Tibial artery (tissue), 4 donors: ENCODE results near the gene PTMS.
A peak's percentile ranks its signal among the peaks of the same experiment; 100 is the strongest.

Experiments used
- DNase-seq, 2 donors: peaks; one replicate each; pipeline ENCODE4 v3.0.0-alpha.2; 2019
- H3K27ac ChIP-seq, 2 donors: fragments of 200-600 bp; sonication (generic) in 1 of 2; 1 replicate in 1 of 2; 2 replicates in 1 of 2; pipeline ENCODE4 v1.5.1; 2018 to 2019; ENCODE audit warnings: mild to moderate bottlenecking in 1 of 2
- H3K27me3 ChIP-seq, 2 donors: fragments of 200-600 bp; sonication (generic) in 1 of 2; one replicate each; pipeline versions ENCODE4 v1.5.1 to v1.6.0; 2016 to 2019
- H3K36me3 ChIP-seq, 3 donors: fragments of 200-600 bp; sonication (generic) in 2 of 3; one replicate each; pipeline ENCODE4 v1.5.1; 2016 to 2019; ENCODE audit warnings: mild to moderate bottlenecking in 2 of 3
- H3K4me1 ChIP-seq, 4 donors: fragments of 200-600 bp; sonication (generic) in 2 of 4; 1 replicate in 3 of 4; 2 replicates in 1 of 4; pipeline ENCODE4 v1.5.1; 2016 to 2019
- H3K4me3 ChIP-seq, 2 donors: fragments of 200-600 bp; sonication (generic) in 1 of 2; 1 replicate in 1 of 2; 2 replicates in 1 of 2; pipeline ENCODE4 v1.5.1; 2018 to 2019; ENCODE audit warnings: mild to moderate bottlenecking in 2 of 2
- H3K9me3 ChIP-seq, 3 donors: fragments of 200-600 bp; sonication (generic) in 1 of 3; one replicate each; pipeline ENCODE4 v1.5.1; 2016 to 2019
- intact Hi-C: fragments of 100-400 bp; cut with DNase I; formaldehyde crosslinking; loops from one replicate; pipeline ENCODE4 v1.15.0; 2023; ENCODE audit warnings: low total_unique reads
- TF ChIP-seq, protein P1 (sequence below), 2 experiments: fragments of 200-600 bp in 1 of 2; fragments of 450-650 bp in 1 of 2; IDR thresholded peaks; one replicate each; pipeline ENCODE4 v1.5.1; 2017 to 2019; ENCODE audit warnings: antibody characterized with exemption in 2 of 2, mild to moderate bottlenecking in 1 of 2, moderate library complexity in 1 of 2

Gene PTMS

DNA sequence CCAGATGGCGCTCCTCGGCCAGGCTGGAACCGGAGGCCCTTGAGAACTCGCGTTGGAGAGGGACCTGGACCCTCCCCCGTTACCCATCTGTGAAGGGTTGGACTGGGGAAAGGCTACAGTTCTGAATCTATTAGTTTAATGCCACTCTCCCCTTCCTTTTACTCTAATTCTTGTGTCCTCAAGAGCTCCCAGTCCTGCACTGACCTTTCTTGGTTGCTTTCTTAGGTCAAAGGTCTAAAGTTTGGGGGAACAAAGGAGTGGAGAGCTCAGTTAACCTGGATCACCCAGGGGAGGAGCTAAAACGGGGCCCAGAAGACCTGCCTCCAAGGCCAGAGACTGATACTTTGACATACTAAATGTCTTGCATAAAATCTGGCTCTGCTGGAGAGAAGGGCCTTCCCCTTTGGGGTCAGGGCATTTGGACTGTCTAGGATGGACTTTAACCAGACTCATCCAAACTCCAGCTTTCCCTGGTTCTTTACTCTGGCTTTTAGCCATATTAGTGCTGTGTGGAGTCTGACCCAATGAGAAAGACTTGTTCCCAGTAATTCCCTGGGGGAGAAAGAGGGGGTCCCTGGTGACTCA is 12.3 kb upstream of the PTMS start:
- intact Hi-C loops: loop anchor here (2.0 to 5.0 kb wide), 3 partner anchors 13 to 73 kb away; partner anchors contain the start of genes P3H3 and PTMS
- peaks cover 0 to 19% (median 13%) of the 10 kb centered on the region in 4 donors for H3K4me1 ChIP-seq
- peak overlapping the region; percentile 98 for H3K27ac ChIP-seq
- H3K36me3 ChIP-seq: peaks cover 27 to 32% (median 30%) of the 10 kb centered on the region in 3 donors
- no peaks in the 10 kb centered on the region for H3K9me3 ChIP-seq
- H3K4me3 ChIP-seq: peak overlapping the region in 1 of 2 donors; percentile 98
- no peaks in the 10 kb centered on the region for H3K27me3 ChIP-seq
- TF ChIP-seq, protein P1, sequence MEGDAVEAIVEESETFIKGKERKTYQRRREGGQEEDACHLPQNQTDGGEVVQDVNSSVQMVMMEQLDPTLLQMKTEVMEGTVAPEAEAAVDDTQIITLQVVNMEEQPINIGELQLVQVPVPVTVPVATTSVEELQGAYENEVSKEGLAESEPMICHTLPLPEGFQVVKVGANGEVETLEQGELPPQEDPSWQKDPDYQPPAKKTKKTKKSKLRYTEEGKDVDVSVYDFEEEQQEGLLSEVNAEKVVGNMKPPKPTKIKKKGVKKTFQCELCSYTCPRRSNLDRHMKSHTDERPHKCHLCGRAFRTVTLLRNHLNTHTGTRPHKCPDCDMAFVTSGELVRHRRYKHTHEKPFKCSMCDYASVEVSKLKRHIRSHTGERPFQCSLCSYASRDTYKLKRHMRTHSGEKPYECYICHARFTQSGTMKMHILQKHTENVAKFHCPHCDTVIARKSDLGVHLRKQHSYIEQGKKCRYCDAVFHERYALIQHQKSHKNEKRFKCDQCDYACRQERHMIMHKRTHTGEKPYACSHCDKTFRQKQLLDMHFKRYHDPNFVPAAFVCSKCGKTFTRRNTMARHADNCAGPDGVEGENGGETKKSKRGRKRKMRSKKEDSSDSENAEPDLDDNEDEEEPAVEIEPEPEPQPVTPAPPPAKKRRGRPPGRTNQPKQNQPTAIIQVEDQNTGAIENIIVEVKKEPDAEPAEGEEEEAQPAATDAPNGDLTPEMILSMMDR (IDR thresholded peaks at IDR 0.05): peak in 1 of 2 experiments; percentile 97
- DNase-seq: no peak

DNA sequence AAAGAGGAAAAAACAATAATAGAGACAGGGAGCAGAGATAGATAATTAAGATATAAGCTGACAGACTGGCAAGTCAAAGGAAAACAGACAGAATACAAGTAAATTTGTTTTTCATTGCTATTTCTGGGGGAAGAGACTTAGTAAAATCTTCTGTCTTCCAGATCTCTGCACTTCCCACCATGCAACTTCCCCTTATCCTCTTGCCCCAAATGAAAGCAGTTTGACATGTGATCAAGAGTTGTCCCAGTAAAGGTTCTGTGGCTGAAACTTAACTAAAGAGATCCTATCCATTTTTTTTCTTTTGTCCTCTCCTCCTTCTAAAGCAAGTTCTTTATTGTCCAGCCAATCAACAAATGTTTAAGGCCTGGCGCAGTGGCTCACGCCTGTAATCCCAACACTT is 11.8 kb upstream of the PTMS start:
- intact Hi-C loops: loop anchor here (5.0 kb wide), 1 partner anchor 73 kb away; the partner anchor contains the start of gene P3H3
- H3K9me3 ChIP-seq: no peaks in the 10 kb centered on the region

DNA sequence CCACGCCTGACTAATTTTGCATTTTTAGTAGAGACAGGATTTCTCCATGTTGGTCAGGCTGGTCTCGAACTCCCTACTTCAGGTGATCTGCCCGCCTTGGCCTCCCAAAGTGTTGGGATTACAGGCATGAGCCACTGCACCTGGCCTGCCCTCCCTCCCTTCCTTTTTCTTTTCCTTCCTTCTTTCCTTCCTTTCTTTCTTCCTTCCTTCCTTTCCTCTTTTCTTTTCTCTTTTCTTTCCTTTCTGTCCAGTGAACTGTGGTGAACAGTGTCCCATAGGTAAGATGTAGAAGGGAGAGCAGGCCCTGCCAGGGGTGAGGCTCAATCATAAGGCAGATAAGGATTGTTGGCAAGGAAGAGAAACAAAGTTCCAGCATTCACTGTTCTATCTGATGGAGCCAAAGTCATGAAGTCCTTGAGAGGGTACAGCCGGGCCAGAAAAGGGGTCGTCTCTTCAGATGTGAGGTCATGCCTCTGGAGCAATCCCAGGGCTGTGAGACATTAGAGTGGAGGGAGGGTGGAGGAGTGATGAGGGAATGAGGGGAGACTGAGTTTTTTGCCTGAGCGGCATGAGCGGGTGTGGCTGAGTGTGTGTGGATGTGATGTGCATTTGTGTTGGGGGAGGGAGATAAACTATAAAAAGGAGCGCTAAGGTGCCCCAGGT is 9.0 kb upstream of the PTMS start:
- H3K27me3 ChIP-seq: no peaks in the 10 kb centered on the region
- peaks cover 0 to 8% (median 4%) of the 10 kb centered on the region in 4 donors for H3K4me1 ChIP-seq
- intact Hi-C loops: no loop called here
- no peak for DNase-seq
- TF ChIP-seq, protein P1 (IDR thresholded peaks at IDR 0.05): no peak
- H3K4me3 ChIP-seq: no peak overlapping the region
- H3K9me3 ChIP-seq: no peaks in the 10 kb centered on the region
- no peak overlapping the region for H3K27ac ChIP-seq
- no peaks in the 10 kb centered on the region for H3K36me3 ChIP-seq

More for the DNA sequence above, 11.8 kb upstream of the PTMS start:
- TF ChIP-seq, protein P1 (IDR thresholded peaks at IDR 0.05): no peak
- Histone ChIP-seq H3K4me1 (peaks cover 0 to 19% (median 13%) of the 10 kb centered on the region in 4 donors), H3K36me3 (peaks cover 21 to 27% (median 25%) of the 10 kb centered on the region in 3 donors), H3K27me3 (no peaks in the 10 kb centered on the region), H3K4me3 (no peak overlapping the region), H3K27ac (peak overlapping the region in 1 of 2 donors; percentile 98)
- DNase-seq: no peak

DNA sequence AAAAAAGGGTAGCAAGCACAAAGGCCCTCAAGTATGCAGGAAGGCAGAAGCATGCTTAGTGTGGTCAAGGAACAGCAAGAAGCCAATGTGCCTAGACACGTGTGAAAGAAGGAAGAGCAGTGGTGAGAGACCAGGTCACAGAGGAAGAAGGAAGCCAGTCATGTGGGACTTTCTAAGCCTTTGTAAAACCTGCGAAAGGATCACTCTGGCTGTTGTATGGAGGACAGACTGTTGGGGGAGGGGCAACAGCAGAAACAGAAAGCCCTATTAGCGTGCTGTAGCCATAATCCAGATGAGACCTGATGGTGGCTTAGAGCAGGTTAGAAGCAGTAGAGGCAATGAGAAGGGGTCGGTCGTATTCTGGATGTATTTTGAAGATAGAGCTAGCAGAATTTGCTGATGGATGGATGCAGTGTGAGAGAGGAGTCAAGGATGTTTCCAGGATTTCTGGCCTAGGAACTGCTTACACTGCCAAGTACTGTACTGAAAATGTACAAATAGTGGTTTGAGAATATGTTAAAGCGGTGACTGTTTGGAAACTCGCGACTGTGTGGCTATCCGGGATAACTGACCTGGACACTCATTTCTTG is 7.6 kb upstream of the PTMS start:
- no peak for DNase-seq
- intact Hi-C loops: no loop called here
- Histone ChIP-seq H3K4me3 (no peak overlapping the region), H3K27ac (no peak overlapping the region), H3K27me3 (no peaks in the 10 kb centered on the region), H3K4me1 (peaks cover 0 to 15% (median 3%) of the 10 kb centered on the region in 4 donors), H3K9me3 (no peaks in the 10 kb centered on the region), H3K36me3 (no peaks in the 10 kb centered on the region)
- TF ChIP-seq, protein P1 (IDR thresholded peaks at IDR 0.05): no peak

DNA sequence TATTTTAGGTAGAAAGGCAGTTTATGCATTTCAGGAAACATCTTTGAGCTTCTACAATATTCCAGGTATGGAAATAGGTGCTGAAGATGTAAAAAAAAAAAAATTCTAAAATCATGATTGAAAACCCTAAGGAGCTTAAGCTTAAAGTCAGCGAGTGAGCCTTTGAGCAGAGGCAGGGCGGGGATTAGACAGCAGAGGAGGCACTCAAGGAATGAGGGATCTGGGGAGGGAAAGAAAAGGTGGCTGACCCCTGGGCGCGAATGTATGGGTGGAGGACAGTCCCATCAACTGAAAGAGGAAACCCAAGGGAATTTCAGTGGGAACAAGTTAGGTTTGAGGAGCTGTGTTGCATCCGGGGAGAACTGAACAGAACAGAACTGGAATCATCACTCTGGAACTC is 6.4 kb upstream of the PTMS start:
- Histone ChIP-seq H3K27ac (no peak overlapping the region), H3K36me3 (no peaks in the 10 kb centered on the region), H3K4me3 (no peak overlapping the region), H3K27me3 (no peaks in the 10 kb centered on the region), H3K4me1 (peaks cover 0 to 17% (median 5%) of the 10 kb centered on the region in 4 donors), H3K9me3 (no peaks in the 10 kb centered on the region)
- no peak for DNase-seq
- TF ChIP-seq, protein P1 (IDR thresholded peaks at IDR 0.05): no peak
- intact Hi-C loops: no loop called here
